Measurements from ENCODE around the gene SSBP3.

SSBP3 gene

DNA sequence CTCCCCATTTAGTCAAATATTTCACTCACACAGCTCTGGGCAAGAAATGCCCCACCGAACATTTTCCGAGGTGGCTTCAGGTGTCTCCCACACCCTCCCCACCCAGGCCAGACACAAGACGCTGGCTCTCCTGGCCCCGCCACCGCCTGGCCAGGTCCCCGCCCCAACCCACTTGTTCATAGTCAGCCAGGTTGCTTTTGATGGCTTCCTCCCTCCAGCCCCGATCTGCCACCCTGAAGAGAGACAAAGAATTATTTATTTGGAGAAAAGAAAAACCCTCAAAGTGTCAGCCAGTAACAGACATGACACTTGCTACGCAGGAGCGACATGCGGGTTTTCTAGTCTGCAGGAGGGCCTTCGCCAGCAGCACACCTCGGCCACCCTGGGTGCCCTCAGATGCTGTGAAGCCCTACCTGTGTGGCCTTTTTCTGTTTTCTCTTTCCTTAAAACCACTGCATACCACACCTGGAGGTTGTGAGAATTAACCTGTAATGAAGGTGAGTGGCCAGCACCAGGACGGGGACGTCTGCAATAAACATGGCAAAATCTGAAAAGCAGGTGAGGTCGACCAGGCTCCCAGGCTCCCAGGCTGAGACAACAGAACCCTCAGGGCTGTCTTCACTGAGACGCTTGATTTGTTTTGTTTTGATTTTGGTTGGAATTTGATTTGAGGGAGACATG is 27.2 kb downstream of the SSBP3 start:
- no peak overlapping the region for H3K4me3 ChIP-seq (replicated peaks; ENCODE audit: low read depth, low read length)

DNA sequence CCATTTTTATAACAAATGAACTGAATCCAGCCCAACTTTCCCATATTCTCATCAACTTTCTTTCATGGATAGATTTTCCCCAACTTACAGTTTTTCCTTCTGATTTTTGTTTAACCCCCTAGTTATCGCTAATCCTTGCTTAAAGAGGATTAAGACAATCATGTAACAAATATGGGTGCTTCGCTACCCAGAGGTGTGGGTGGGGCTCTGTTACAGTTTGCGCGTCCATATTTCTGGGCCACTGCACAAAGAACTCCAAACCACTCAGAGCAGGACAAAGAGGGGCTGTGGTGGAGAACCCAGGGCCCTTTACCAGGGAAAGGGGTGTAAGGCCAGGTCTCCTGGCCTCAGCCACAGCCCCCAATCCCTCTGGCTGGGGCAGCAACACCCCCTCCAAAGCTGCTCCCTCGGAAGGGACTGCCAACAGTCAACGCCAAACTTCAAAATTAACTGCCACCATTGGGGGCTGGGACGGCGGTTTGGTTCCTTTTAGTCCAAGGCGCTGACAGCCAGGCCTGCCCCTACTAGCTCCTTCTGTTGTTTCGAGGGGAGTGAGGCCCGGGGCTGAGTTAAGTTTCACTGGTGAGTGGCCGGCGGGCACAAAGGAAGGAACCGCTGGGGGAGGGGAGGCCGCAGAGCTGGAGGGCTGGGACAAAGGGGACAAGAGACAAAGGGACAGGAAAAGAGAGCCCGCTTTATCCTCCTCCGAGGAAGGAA is 27.9 kb downstream of the SSBP3 start:
- TF ChIP-seq, protein P1, sequence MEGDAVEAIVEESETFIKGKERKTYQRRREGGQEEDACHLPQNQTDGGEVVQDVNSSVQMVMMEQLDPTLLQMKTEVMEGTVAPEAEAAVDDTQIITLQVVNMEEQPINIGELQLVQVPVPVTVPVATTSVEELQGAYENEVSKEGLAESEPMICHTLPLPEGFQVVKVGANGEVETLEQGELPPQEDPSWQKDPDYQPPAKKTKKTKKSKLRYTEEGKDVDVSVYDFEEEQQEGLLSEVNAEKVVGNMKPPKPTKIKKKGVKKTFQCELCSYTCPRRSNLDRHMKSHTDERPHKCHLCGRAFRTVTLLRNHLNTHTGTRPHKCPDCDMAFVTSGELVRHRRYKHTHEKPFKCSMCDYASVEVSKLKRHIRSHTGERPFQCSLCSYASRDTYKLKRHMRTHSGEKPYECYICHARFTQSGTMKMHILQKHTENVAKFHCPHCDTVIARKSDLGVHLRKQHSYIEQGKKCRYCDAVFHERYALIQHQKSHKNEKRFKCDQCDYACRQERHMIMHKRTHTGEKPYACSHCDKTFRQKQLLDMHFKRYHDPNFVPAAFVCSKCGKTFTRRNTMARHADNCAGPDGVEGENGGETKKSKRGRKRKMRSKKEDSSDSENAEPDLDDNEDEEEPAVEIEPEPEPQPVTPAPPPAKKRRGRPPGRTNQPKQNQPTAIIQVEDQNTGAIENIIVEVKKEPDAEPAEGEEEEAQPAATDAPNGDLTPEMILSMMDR (IDR thresholded peaks at IDR 0.05; ENCODE audit: low read length, missing control alignments) = no peak
- no peak overlapping the region for H3K4me3 ChIP-seq (replicated peaks; ENCODE audit: low read depth, low read length)

More for the DNA sequence above, 27.2 kb downstream of the SSBP3 start:
- TF ChIP-seq, protein P1 (IDR thresholded peaks at IDR 0.05; ENCODE audit: low read length, missing control alignments) = no peak
- no peak for DNase-seq (ENCODE audit: low read depth)

DNA sequence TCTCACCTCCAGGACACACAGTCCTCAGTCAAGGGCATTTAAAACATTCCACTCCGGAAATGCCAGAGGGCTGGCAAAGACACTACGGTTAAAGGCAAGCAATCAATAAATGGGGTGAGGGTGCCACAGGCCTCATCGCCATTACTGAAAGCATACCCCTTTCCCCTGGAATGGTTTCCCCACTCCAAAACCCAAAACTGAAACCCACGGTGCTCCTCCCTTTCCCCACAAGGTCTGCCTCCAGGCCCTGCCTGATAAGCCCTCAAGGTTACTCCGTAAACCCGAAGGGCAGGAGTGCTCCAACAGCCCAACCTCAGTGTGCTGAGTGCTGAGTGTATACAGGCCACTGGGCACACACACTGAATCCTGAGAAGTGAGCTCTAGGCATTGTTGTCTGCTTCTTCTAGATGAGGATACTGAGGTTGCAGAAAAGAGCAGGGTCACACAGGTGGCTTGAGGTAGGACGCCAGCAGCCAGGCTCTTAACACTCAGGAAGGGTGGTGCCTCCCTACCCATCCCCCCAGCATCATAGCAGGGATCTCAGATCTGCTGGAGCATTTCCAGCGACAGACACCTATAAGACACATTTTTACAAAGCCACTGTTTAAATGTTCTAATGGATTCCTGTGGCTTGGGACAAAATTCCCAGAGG is 29.0 kb downstream of the SSBP3 start:
- DNase-seq (ENCODE audit: low read depth) = no peak
- TF ChIP-seq, protein P1 (IDR thresholded peaks at IDR 0.05; ENCODE audit: low read length, missing control alignments) = no peak
- H3K4me3 ChIP-seq (replicated peaks; ENCODE audit: low read depth, low read length) = no peak overlapping the region

More for the DNA sequence above, 27.9 kb downstream of the SSBP3 start:
- no peak for DNase-seq (ENCODE audit: low read depth)

- TF ChIP-seq, protein P1 (IDR thresholded peaks at IDR 0.05; ENCODE audit: low read length, missing control alignments) = no peak
- no peak for DNase-seq (ENCODE audit: low read depth)
- no peak overlapping the region for H3K4me3 ChIP-seq (replicated peaks; ENCODE audit: low read depth, low read length)
These were observed 29.7 kb downstream of the SSBP3 start for GRCh38 chr1:54376430-54377039.

GRCh38 chr1:54375712-54376429 is 30.3 kb downstream of the SSBP3 start:
- TF ChIP-seq, protein P1 (IDR thresholded peaks at IDR 0.05; ENCODE audit: low read length, missing control alignments) = no peak
- DNase-seq (ENCODE audit: low read depth) = no peak
- no peak overlapping the region for H3K4me3 ChIP-seq (replicated peaks; ENCODE audit: low read depth, low read length)

- H3K4me3 ChIP-seq (replicated peaks; ENCODE audit: low read depth, low read length) = no peak overlapping the region
- no peak for DNase-seq (ENCODE audit: low read depth)
- TF ChIP-seq, protein P1 (IDR thresholded peaks at IDR 0.05; ENCODE audit: low read length, missing control alignments) = no peak
These were observed 30.9 kb downstream of the SSBP3 start for GRCh38 chr1:54375298-54375697.

All from fibroblast of pulmonary artery (primary cell).